GM18526 (cell line): ENCODE results near the gene SORCS2.

Source experiments
- POLR2A ChIP-seq: IDR thresholded peaks from 3 replicates; pipeline ENCODE4 v1.6.1; 2011; ENCODE audit not compliant: insufficient read length; ENCODE audit errors: extremely low read depth

Gene SORCS2

DNA sequence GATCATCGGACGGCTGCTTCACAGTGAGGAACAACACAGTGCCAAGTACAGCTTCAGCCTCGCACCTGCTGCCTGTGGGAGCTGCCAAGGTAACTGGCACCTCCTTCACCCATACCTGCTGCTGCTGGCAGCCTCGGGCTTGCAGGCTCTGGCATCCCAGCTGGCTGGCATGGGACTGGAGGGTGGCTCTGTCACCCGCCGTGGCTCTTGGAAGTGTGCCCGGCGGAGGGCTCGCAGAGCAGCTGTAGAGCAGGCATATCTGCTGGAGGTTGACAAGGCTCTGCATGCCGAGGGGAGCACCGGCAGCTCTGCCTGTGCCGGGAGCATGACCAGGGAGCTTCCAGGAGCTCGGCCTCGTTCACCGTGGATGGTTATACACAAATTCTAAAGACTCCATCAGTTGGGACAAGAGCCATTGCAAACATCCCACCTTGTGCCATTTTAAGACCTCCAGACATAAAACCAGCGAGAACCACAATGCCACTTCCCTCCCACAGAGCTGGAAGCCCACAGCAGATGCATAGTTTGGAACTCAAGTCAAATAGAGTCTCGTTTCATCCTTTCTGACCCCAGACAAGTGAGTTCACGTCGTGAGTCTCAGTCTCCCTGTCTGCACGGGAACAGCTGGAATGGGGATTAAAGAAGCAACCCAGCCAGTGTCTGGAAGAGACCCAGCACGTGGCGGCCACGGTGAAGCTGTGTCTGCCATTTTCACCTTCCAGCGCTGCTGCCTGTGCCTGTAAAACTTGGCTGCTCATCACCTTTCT, 326.7 kb downstream of the SORCS2 start:
- TF ChIP-seq POLR2A, result no peak

DNA sequence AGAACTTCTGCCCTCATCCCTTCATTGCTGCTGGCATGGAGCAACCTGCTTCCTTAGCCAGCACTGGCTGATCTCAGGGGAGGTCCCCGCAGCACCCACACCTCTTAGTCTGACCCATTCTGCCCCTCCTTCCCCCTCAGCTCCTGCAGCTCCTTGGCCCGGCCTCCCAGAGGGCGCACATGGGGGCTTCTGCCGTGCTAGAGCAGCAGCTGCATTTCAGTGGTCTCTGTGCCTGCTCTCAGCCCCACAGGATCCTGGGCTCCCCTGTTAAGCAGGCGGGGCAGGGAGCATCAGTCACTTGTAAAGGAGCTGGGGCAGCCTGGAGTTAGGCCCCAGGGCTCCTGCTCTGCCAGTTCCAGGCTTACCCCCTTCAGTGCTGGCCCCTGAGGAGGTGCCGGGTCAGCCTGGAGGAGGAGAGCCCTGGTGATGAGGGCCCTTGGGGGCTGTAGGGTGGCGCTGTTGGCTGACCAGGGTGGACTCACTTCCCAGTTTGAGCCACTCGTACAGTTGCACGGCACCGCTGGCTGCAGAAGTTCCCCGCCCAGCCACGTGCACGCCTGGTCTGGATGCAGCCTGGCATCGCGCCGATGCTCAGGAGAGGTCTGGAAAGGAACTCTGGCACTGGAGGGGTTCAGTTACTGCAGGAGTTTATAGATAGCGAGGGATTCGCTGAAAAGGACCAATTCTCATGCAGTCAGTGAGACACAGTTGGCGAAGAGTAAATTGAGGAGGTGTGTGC, 327.5 kb downstream of the SORCS2 start:
- TF ChIP-seq POLR2A, result no peak

- TF ChIP-seq POLR2A, result no peak
These were observed 329.3 kb downstream of the SORCS2 start for GRCh38 chr4:7521666-7522065.

DNA sequence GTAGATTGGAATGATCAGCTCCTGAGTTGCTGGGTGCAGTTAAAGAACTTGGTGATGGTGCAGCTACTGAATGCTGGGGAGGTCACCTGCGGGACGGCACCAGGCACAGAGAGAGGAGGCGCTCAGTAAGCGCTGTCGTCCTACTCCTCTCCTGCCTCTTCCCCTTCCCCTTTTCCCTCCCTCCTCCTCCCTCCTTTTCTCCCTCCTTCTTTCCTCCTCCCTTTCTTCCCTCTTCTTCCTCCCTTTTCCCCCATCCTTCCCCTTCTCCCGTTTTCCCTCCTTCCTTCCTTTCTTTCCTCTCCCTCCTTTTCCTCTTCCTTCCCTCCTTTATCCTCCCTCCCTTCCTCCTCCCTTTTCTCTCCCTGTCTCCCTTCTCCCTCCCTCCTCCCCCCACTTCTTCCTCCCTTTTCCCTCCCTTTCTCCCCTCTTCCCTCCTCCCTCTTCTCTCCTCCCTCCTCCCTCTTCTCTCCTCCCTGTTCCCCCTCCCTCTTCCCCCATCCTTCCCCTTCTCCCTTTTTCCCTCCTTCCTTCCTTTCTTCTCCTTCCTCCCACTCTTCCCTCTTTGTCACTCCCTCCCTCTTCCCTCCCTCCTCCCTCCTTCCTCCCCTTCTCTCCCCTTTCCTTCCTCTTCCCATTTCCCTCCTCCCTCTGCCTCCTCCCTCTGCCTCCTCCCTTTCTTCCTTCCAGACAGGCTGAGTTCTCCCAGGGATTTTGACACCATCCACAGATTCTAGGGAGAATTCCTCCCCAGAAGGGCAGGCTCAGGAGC, 330.3 kb downstream of the SORCS2 start:
- no peak for TF ChIP-seq POLR2A

DNA sequence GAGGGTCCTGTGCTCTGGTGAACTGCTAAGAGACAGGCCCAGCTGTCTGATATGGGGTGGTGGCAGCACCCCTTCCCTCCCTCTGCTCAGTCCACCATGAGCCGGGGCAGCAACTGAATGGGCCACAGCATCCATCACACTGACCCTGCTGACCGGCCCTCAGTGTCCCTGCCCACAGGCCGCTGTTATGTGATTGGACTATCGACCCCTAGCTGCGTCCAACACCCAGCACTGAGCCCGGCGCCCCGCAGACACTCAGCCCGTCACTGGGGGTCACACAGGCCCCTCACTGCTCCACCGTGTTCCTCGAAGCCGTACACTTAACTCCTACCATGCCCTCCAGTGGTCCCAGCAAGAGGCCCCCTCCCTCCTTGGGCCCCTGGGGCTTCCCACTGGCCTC, 331.2 kb downstream of the SORCS2 start:
- TF ChIP-seq POLR2A, result no peak

GRCh38 chr4:7524064-7524682, 331.8 kb downstream of the SORCS2 start:
- TF ChIP-seq POLR2A, result no peak

DNA sequence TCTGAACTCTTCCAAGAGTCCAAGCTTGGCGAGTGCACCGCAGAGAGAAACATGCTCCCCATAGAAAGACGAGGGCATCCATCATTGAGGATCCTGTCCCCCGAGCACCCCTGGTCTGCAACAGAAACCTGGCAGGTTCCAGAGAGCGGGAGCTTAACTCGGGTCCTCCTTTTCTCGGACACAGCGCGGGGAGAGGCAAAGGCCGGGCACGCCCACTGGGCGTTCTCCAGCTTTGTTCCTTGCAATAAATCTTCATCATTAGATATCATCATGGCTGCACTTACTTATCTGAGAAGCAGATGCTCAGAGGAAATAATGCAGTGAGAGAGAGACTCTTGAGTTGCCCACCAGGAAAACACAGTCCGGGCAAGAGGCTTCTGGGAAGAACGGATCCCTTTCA, 332.5 kb downstream of the SORCS2 start:
- TF ChIP-seq POLR2A, result no peak

- no peak for TF ChIP-seq POLR2A
These were observed 334.2 kb downstream of the SORCS2 start for GRCh38 chr4:7526491-7526890.

GRCh38 chr4:7526929-7527535, 334.7 kb downstream of the SORCS2 start:
- TF ChIP-seq POLR2A, result no peak

DNA sequence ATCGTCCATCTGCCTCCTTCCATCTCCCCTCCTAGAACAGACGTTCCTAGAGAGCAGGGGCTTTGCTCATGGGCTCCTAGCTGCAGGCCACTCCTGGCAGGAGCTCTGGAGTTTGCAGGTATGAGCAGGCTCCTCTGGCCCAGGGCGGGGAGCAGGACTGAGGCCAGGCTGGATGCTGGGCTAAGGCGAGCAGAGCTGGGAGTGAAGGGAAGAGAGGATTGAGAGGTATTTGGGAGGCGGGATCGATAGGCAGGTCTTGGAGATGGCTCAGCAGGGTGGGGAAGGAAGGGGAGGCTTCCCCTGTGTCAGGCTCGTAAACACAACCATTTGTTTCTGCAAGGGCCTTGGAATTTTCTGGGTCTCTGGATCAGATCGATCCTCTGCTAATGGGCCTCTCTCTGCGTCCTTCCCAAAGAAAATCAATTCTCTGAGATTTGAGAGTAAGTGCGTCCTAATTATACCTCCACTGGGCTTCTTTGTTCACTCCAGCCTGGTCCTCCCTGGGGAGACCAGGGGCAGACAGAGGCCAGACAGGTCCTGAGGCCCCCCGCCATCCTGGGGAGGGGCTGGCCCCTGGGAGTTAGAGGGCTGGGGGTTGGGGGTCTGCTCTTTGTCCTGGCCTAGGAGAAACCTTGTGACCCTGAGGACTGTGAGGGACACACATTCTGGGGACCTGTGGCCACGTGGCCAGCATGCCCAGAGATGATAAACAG, 337.2 kb downstream of the SORCS2 start:
- TF ChIP-seq POLR2A, result no peak

DNA sequence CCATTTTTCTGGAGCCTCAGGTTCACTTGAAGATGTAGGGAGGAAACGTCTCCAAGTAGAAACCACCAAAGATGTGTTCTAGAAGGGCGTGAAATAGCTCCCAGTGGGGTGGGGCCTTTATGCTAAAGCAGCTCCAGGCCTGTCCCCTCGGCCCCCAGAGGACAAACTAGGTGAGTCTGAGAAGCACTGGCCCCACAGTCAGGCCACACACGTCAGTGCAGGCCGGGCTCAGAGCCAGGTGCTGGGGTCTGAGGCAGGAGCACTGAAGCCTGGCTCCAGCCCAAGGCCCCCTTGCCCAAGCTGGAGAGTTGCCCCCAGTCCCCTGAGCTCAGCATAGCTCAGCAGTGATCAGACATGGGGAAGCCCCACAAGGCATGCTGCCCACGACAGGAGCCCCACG, 337.7 kb downstream of the SORCS2 start:
- TF ChIP-seq POLR2A, result no peak

DNA sequence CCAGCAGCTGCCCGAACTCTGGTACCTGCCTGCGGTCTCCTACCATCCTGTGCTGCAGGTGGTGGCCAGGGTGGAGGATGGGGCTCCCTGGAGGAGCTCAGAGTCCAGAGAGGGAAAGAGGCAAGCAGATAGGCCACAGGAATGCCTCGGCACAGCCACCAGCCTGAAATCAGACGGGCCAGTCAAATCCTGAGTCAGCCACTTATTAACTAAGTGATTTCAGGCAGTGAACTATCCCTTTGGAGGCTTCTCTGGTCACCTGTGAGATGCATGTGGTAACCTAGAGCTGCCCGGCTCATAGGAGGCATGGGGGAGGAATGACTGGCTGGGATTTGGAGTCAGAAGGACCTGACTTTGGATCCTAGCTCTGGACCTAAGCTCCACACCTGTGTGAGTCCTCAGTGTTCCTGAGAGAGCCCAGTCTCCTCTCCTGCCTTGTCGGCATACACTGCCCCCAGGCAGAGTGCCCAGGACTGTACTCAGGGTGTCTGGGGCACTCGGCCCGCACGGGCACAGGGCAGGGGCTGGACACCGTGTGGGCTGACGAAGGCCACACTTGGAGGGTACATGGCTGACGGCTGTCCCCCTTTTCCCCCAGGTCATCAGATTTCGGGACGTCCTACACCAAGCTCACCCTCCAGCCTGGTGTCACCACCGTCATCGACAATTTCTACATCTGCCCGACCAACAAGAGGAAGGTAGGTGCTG, 338.7 kb downstream of the SORCS2 start:
- TF ChIP-seq POLR2A, result no peak

- no peak for TF ChIP-seq POLR2A
These were observed 339.3 kb downstream of the SORCS2 start for GRCh38 chr4:7531640-7531994.

GRCh38 chr4:7532043-7532442, 339.7 kb downstream of the SORCS2 start:
- TF ChIP-seq POLR2A, result no peak
